Body of pancreas (tissue), 4 donors: ENCODE results near the gene HS1BP3. TPM values are rescaled to one million over a fixed set of nuclear protein-coding genes. Genes with fewer than 3 reads are reported as not detected.

Experiments used
- ATAC-seq: fragments of 150-250 bp; one replicate; pipeline ENCODE4 v1.9.1; 2016
- DNase-seq, 4 donors: peaks; one replicate each; pipeline ENCODE4 v3.0.0-alpha.2; 2019
- H3K27ac ChIP-seq, 4 donors: fragments of 200-600 bp; sonication (generic); 1 replicate in 3 of 4; 2 replicates in 1 of 4; pipeline versions ENCODE4 v1.5.1 to v1.6.1; 2016 to 2019; ENCODE audit warnings: mild to moderate bottlenecking in 1 of 4, mixed read lengths in 1 of 4, moderate library complexity in 1 of 4
- H3K27me3 ChIP-seq, 2 donors: fragments of 200-600 bp; sonication (generic); one replicate each; pipeline ENCODE4 v1.6.0; 2016; ENCODE audit warnings: mild to moderate bottlenecking in 1 of 2
- H3K36me3 ChIP-seq, 2 donors: fragments of 200-600 bp; sonication (generic); replicated peaks in 1 of 2; 2 replicates each; pipeline ENCODE4 v1.5.1; 2016; ENCODE audit warnings: low read depth in 2 of 2; ENCODE audit not compliant: insufficient read depth in 1 of 2
- H3K4me1 ChIP-seq: fragments of 200-600 bp; sonication (generic); one replicate; pipeline ENCODE4 v1.6.0; 2016
- H3K4me3 ChIP-seq, 2 donors: fragments of 200-600 bp; sonication (generic); 1 replicate in 1 of 2; 2 replicates in 1 of 2; pipeline ENCODE4 v1.5.1; 2016 to 2019
- H3K9me3 ChIP-seq, 3 donors: fragments of 200-600 bp; sonication (generic); 1 replicate in 2 of 3; 2 replicates in 1 of 3; pipeline ENCODE4 v1.5.1; 2016
- POLR2A ChIP-seq, 3 donors: fragments of 450-650 bp; IDR thresholded peaks; one replicate each; pipeline ENCODE4 v1.6.1; 2016; ENCODE audit warnings: antibody characterized with exemption in 3 of 3, mild to moderate bottlenecking in 2 of 3
- WGBS, 2 donors: methylation state at CpG; one replicate each; pipeline ENCODE4 v1.1.5; 2017; 5-methylcytosine and 5-hydroxymethylcytosine counted together
- intact Hi-C: fragments of 100-400 bp; cut with DNase I; formaldehyde crosslinking; loops from one replicate; pipeline ENCODE4 v1.15.1; 2023
- total RNA-seq, 2 donors: library from RNA; depleted of rRNA; stranded (reverse); fragments of >200 nt; gene quantifications; one replicate each; pipeline ENCODE4 v1.1.0, GENCODE V29; 2016
- TF ChIP-seq, protein P1 (sequence below), 7 experiments: fragments of 450-650 bp in 4 of 7; fragments of 200-600 bp in 3 of 7; sonication (generic) in 3 of 7; IDR thresholded peaks; one replicate each; pipeline ENCODE4 v1.5.1; 2016 to 2019; ENCODE audit warnings: antibody characterized with exemption in 7 of 7

HS1BP3 gene
- total RNA-seq, 2 donors from 2014 or later: 21.1 to 23.1 TPM

DNA sequence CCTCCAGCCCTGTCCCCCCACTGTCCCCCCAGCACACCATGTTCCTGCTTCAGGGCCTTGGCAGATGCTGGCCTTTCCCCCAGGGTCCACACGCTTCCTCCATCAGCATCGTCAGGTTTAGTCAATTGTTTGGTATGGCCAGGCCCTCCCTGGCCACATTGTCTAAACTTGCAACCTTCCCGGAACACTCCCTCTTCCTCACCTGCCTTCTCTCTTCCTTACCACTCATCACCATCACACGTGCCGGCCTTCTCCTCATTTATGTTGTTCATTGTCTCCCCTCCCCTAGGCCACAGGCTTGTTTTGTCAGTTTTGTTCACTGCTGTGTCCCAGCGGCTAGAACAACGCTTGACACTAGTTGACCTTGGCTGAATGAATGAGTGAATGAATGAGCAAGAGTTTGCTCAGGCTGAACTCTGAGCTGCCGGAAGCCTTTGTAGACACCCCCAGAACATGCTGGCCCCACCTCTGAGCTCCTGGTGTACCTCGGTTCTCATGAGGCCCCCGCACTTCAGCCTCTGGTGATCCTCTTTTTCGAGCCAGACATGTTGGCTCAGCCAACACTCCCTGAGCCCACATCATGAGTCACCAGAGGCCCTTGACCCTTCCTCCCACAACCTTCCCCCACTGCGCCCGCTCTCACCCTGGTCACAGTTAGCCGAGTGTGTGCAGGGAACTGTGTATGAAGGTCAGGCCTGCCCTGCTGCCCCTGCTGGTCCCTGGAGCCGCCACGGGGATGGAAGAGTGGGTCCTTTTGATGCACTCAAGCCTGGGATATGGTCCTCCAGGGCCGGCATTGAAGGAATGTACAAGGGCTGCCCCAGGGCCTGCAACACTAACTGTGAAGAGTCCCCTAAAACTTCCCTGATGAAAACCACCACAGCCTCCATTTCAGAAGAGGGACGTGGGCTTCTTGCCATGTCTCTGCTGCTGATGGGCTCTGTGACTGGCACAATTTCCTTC is 57.5 kb downstream of the HS1BP3 start:
- TF ChIP-seq, protein P1, sequence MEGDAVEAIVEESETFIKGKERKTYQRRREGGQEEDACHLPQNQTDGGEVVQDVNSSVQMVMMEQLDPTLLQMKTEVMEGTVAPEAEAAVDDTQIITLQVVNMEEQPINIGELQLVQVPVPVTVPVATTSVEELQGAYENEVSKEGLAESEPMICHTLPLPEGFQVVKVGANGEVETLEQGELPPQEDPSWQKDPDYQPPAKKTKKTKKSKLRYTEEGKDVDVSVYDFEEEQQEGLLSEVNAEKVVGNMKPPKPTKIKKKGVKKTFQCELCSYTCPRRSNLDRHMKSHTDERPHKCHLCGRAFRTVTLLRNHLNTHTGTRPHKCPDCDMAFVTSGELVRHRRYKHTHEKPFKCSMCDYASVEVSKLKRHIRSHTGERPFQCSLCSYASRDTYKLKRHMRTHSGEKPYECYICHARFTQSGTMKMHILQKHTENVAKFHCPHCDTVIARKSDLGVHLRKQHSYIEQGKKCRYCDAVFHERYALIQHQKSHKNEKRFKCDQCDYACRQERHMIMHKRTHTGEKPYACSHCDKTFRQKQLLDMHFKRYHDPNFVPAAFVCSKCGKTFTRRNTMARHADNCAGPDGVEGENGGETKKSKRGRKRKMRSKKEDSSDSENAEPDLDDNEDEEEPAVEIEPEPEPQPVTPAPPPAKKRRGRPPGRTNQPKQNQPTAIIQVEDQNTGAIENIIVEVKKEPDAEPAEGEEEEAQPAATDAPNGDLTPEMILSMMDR (IDR thresholded peaks at IDR 0.05): no peak
- no peak for TF ChIP-seq POLR2A (IDR thresholded peaks at IDR 0.05)
- Histone ChIP-seq H3K27me3 (no peaks in the 10 kb centered on the region), H3K4me3 (no peak overlapping the region), H3K36me3 (no peaks in the 10 kb centered on the region), H3K4me1 (peaks cover 22% of the 10 kb centered on the region), H3K9me3 (no peaks in the 10 kb centered on the region), H3K27ac (peak overlapping the region in 2 of 4 donors; percentile 27 to 29)
- 81 to 84% methylated on average over 16 to 17 of the region's 18 CpGs for WGBS, 2 donors
- ATAC-seq (peak; percentile 46), DNase-seq (peak in 3 of 4 donors; percentile 36 to 75 (median 42))
- intact Hi-C loops: no loop called here

DNA sequence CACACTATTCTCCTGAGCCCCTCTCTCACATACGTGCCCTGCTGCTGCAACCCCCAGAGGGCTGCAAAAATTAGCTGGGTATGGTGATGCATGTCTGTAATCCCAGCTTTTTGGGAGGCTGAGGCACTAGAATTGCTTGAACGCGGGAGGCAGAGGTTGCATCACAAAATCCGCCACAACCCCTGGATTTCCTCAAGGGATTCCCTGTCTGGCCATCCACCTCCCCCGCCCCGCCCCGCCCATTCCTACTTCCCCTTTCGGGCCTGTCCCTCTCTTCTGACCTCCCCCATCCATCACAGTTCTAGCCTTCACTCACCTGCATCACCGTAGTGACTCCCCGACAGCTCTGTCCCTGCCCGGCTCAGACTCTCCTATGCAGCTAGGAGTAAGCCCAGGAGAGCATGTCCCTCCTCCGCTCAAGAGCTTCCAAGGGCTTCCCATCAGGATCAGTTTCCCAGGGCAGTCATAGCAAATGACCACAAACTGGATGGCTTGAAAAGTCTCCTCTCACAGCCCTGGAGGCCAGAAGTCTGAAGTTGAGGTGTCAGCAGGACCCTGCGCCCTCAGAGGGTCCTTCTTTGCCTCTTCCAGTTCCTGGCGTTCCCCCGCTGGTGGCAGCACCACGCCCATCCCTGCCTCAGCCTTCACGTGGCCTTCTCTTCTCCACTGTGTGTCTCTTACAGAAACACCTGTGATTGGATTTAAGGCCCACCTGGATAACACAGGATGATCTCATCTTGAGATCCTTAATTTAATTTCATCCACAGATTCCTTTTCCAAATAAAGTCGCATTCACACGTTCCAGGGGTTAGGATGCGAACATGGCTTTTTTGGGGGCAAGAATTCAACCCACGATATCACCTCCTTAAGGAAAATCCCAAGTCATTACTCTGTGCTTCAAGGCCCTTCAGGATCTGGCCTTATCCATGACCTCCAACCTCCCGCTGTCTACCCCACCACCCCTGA is 58.5 kb downstream of the HS1BP3 start:
- TF ChIP-seq, protein P1 (IDR thresholded peaks at IDR 0.05): no peak
- no peak for TF ChIP-seq POLR2A (IDR thresholded peaks at IDR 0.05)
- H3K4me3 ChIP-seq: no peak overlapping the region
- H3K9me3 ChIP-seq: no peaks in the 10 kb centered on the region
- WGBS, 2 donors: 89 to 91% methylated on average over 22 of the region's 22 CpGs
- H3K27ac ChIP-seq: peak overlapping the region in 1 of 4 donors; percentile 8
- intact Hi-C loops: no loop called here
- peak in 2 of 4 donors; percentile 3 to 8 for DNase-seq
- H3K36me3 ChIP-seq: no peaks in the 10 kb centered on the region
- H3K4me1 ChIP-seq: peaks cover 13% of the 10 kb centered on the region
- H3K27me3 ChIP-seq: no peaks in the 10 kb centered on the region
- no peak for ATAC-seq

DNA sequence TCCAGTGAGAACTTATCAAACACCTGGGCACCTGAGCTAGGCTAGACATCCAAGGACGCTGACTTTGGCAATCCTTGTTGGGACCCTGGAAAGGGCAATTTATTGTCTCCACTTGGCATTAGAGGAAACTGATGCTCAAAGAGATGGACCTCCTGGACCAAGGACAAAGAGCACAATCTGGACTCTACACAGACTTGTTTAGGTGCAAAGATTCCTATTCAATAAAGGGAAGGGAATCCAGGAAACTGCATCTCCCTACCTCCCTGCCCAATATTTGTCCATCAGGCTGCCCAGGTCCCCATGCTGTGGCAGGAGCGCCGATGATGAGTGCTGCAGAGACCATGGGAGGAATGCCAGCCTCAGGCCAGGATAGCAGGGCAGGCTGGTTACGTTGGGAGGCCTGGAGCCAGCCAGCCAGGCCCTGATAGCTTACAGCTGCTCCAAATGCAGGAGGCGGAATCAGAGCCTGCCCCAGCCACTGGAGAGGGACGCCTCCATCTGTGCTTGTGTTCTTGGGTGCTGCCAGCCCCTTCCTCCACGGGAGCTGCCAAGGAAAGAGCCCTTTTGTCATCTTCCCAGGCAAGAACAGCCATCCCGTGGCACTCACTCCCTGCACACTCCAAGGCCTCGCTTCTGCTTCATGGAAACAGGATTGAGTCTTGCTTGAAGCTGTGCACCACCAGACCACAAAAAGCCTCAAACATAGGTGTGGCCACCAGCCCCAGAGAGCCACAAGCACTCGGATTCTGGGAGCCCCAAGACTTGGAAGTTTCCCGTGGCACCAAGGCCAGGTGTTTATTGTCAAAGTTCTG is 60.0 kb downstream of the HS1BP3 start:
- no peak overlapping the region for H3K4me3 ChIP-seq
- peak in 2 of 4 donors; percentile 4 to 6 for DNase-seq
- no peaks in the 10 kb centered on the region for H3K9me3 ChIP-seq
- ATAC-seq: no peak
- H3K36me3 ChIP-seq: no peaks in the 10 kb centered on the region
- H3K4me1 ChIP-seq: peaks cover 3% of the 10 kb centered on the region
- no peak overlapping the region for H3K27ac ChIP-seq
- H3K27me3 ChIP-seq: no peaks in the 10 kb centered on the region
- 75 to 82% methylated on average over 10 to 11 of the region's 11 CpGs for WGBS, 2 donors
- TF ChIP-seq, protein P1 (IDR thresholded peaks at IDR 0.05): no peak
- TF ChIP-seq POLR2A (IDR thresholded peaks at IDR 0.05): no peak
- intact Hi-C loops: no loop called here

DNA sequence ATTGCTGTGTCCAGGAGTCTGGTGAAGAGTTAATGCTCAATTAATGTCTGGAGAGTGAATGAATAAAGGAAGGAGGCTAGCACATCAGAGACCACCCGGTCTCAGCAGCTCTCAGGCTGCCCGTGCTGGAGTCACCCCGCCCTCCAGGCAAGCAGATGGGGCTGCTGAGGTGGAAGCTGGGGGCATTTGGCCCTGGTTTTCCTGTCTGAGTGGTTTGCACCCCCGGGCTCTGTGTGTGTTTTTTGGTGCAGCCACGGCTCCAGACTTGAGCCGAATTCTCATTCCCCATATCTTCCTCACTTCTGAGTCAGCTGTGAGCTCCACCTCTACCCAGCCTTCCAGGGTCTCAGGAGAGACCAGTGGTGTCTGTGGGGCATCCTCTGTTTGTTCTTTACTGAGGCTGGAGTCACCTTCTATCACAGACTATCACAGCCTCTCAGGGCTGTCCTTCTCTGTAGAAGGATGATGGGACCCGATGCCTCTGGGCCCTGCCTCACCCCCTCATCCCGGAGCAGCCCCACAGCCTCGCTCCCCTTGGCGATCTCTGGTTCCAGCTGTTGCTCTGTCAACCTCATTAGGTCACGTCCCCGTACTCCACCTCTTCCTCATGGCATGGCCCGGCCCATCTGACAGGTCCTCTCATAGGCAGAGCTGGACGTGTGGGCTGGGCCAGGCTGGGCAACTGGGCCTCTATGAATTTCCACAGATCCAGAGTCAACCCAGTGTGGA is 60.8 kb downstream of the HS1BP3 start:
- WGBS, 2 donors: 81 to 82% methylated on average over 8 to 14 of the region's 14 CpGs
- no peak overlapping the region for H3K4me3 ChIP-seq
- TF ChIP-seq, protein P1 (IDR thresholded peaks at IDR 0.05): no peak
- TF ChIP-seq POLR2A (IDR thresholded peaks at IDR 0.05): no peak
- H3K27me3 ChIP-seq: no peaks in the 10 kb centered on the region
- intact Hi-C loops: no loop called here
- no peak for ATAC-seq
- no peak overlapping the region for H3K27ac ChIP-seq
- H3K9me3 ChIP-seq: no peaks in the 10 kb centered on the region
- DNase-seq: peak in 2 of 4 donors; percentile 1 to 9
- H3K4me1 ChIP-seq: peaks cover 9% of the 10 kb centered on the region
- no peaks in the 10 kb centered on the region for H3K36me3 ChIP-seq
